DND-41 (cell line): ENCODE results near the gene GLP2R.

Experiments
- CTCF ChIP-seq: IDR thresholded peaks from 2 replicates; pipeline ENCODE4 v1.5.1; 2012; ENCODE audit warnings: borderline replicate concordance, low read length, moderate library complexity, mild to moderate bottlenecking; ENCODE audit not compliant: poor library complexity, severe bottlenecking; ENCODE audit errors: extremely low read depth
- EZH2 ChIP-seq: IDR thresholded peaks from 3 replicates; pipeline ENCODE4 v1.6.1; 2012; ENCODE audit warnings: borderline replicate concordance, low read depth, mild to moderate bottlenecking, moderate library complexity, low read length, inconsistent platforms; ENCODE audit not compliant: severe bottlenecking

DNA sequence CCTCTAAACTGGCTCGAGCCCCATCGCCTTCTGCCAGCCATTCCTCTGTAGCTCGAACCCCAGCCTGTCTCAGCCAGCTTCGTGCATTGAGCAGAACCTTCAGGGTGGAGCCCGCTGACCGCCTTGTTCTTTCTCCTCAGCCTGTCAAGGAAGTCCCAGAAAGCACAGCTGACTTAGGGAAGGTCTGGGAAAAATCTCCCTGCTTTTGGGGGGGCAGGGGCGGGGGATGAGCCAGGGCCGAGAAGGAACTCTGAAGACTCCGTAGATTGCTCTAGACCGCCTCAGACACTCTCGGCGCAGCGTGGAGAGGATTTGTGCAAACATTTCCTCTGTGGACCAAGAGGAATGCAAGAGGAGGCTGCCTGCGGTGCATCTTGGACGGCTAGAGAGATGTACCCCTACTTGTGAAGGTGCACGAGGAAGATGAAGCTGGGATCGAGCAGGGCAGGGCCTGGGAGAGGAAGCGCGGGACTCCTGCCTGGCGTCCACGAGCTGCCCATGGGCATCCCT is at the start of gene GLP2R:
- TF ChIP-seq CTCF (no peak), EZH2 (no peak)
